Prostate gland (tissue), 2 donors: ENCODE measurements around the gene DBNDD2.

Experiments used
- CTCF ChIP-seq, 4 experiments: fragments of 200-600 bp in 2 of 4; fragments of 450-650 bp in 2 of 4; sonication (generic) in 2 of 4; IDR thresholded peaks; 1 replicate in 3 of 4; 2 replicates in 1 of 4; pipeline ENCODE4 v1.5.1; 2016 to 2019; ENCODE audit warnings: antibody characterized with exemption in 4 of 4, mild to moderate bottlenecking in 2 of 4, moderate library complexity in 2 of 4
- POLR2AphosphoS5 ChIP-seq: sonication (generic); formaldehyde crosslinking; IDR thresholded peaks from one replicate; pipeline ENCODE4 v1.6.1; 2017; ENCODE audit warnings: antibody characterized with exemption

- TF ChIP-seq CTCF (IDR thresholded peaks at IDR 0.05), result no peak
- no peak for TF ChIP-seq POLR2AphosphoS5
These were observed 20.8 kb upstream of the DBNDD2 start for GRCh38 chr20:45387274-45387673.
